ENCODE data around the gene PDAP1.

- TF ChIP-seq POLR2A (IDR thresholded peaks at IDR 0.05; ENCODE audit: low read depth) (no peak), POLR2AphosphoS5 (IDR thresholded peaks at IDR 0.05) (no peak)
These were observed 20.5 kb downstream of the PDAP1 start for GRCh38 chr7:99387912-99388311.
